HEK293T (cell line): ENCODE measurements around the gene SH3RF2.

Experiments
- BHLHE40 ChIP-seq: fragments of 450-650 bp; IDR thresholded peaks from 2 replicates; pipeline ENCODE4 v1.6.1; 2016; ENCODE audit warnings: mild to moderate bottlenecking, moderate library complexity, borderline replicate concordance
- FOXA1 ChIP-seq: fragments of 450-650 bp; IDR thresholded peaks from 2 replicates; pipeline ENCODE4 v1.6.1; 2016; ENCODE audit warnings: mild to moderate bottlenecking
- FOXK2 ChIP-seq: fragments of 450-650 bp; IDR thresholded peaks from 2 replicates; pipeline ENCODE4 v1.6.1; 2016; ENCODE audit warnings: mild to moderate bottlenecking
- FOXM1 ChIP-seq: fragments of 450-650 bp; IDR thresholded peaks from 2 replicates; pipeline ENCODE4 v1.6.1; 2017; ENCODE audit warnings: mild to moderate bottlenecking, borderline replicate concordance
- LEF1 ChIP-seq: fragments of 450-650 bp; IDR thresholded peaks from 2 replicates; pipeline ENCODE4 v1.6.1; 2017; ENCODE audit warnings: mild to moderate bottlenecking, borderline replicate concordance
- NFRKB ChIP-seq: fragments of 450-650 bp; IDR thresholded peaks from 2 replicates; pipeline ENCODE4 v1.6.1; 2016; ENCODE audit warnings: mild to moderate bottlenecking, moderate library complexity
- SP1 ChIP-seq: fragments of 450-650 bp; IDR thresholded peaks from 2 replicates; pipeline ENCODE4 v1.6.1; 2017
- SUZ12 ChIP-seq: fragments of 450-650 bp; IDR thresholded peaks from 2 replicates; pipeline ENCODE4 v1.6.1; 2016; ENCODE audit warnings: mild to moderate bottlenecking
- TARDBP ChIP-seq: fragments of 450-650 bp; IDR thresholded peaks from 2 replicates; pipeline ENCODE4 v1.6.1; 2016

- TF ChIP-seq BHLHE40 (no peak), NFRKB (no peak), SP1 (no peak), SUZ12 (no peak), TARDBP (no peak), FOXM1 (no peak), FOXA1 (no peak), LEF1 (no peak), FOXK2 (no peak)
Measured at GRCh38 chr5:145925803-145926202, 10.6 kb upstream of the SH3RF2 start.
